ENCODE results near the gene HIP1.
"Not testable (repeated sequence)": the region's sequence is repeated elsewhere in the genome, so short reads cannot be mapped to it uniquely, and the experiment has no call there.

HIP1 gene

DNA sequence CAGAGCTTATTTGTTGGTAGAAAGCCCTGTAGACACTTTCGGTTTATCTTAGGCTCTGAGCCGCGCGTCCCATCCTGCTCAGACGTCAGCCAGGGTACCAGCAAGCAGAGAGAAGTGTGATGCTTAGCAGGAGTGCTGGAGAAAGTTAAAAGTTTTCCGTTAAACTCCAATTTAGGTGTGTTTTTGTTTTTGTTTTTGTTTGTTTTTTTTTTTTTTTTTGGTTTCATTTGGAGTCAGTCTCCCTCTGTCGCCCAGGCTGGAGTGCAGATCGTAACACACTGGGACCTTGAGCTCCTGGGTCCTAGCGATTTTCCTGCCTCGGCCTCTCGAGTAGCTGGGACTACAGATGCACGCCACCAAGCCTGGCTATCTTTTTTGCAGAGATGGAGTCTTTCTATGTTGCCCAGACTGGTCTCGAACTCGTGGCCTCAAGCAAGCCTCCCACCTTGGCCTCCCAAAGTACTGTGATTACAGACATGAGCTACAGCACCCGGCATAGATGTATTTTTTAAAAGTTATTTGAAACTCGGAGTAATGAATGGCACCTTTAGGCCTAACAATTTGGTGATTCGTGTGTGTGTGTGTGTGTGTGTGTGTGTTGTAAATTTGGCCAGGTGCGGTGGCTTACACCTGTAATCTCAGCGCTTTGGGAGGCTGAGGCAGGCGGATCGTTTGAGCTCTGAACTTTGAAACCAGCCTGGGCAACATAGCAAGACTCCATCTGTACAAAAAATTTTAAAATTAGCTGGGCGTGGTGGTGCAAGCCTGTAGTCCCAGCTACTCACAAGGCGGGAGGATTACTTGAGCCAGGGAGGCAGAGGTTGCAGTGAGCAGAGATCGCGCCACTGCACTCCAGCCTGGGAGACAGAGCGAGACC is 1.3 kb upstream of the HIP1 start:
- in situ Hi-C loops (cut with MboI; ENCODE audit: low sequenced_read_pairs) = no loop called here

DNA sequence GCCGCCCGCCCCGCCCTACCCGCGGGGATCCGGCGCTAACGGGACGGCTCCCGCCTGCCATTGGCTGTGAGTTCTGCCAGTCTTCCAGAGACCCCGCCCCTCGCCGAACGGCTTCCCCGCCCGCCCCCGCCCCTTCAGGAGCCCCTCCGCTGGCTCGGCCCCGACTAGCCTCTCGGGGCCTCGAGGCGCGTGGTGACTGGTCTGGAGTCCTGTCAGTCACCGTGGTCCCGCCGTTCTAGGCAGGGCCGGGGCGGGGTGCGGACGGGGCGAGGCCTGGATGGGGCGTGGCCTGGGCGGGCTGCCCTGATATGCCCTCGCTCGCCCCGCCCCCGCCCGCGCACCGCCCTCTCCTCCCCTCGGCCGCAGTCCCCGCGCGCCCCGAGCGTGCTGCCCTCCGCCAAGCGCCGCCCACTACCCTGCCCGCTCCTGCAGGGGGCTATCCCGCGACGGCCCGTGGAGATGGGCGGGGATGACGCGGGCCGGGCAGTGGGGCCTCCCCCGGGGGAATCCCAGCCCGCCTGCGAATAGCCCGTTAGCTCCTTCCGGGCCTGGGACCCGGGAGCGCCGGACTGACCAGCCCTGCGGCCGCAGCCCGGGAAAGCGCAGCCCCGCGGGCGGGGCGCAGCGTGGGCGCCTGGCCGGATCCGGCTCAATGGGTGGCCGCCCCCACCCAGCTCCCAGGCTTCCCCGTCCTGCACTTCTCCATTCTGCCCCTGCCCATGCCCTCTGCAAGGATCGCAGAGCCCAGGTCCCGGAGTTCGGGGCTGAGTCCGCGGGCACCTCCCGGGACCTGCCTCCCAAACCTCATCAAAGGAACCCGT is 444 bp upstream of the HIP1 start:
- in situ Hi-C loops (cut with MboI; ENCODE audit: low sequenced_read_pairs) = no loop called here

DNA sequence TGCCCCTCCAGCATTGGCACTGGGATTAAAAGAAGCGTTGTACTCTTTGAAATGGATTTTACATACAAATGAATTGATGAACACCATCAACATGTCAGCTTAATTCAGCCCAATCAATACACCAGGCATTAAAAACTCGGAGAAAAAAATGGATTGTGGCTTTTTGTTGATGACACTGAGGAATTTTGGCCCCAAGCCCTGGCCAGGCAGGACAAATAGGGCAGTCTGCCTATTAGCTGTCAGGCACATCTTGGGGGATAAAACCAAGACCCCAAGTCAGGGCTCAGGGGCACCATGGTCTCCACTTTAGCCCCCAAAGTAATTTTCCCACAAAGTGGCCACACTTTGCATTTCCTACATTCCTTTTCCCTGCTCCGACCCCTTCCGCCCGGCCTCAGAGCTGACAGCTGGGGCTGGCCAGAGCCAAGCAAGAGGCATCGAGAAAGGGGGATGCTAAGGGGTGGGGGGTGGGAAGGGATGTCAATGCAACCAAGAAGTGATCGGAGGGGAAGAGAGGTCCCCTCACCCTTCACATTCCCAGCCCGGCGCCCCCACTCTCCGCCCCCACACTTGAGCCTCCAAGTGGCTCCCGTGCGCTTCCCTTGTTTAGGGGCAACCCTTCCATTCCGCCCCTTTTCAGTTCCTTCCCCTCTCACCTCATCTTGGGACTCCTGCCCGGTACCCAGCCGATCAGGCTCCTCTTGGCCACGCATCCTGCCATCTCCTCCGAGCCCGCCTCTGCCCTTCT is 711 bp downstream of the HIP1 start:
- in situ Hi-C loops (cut with MboI; ENCODE audit: low sequenced_read_pairs) = no loop called here

DNA sequence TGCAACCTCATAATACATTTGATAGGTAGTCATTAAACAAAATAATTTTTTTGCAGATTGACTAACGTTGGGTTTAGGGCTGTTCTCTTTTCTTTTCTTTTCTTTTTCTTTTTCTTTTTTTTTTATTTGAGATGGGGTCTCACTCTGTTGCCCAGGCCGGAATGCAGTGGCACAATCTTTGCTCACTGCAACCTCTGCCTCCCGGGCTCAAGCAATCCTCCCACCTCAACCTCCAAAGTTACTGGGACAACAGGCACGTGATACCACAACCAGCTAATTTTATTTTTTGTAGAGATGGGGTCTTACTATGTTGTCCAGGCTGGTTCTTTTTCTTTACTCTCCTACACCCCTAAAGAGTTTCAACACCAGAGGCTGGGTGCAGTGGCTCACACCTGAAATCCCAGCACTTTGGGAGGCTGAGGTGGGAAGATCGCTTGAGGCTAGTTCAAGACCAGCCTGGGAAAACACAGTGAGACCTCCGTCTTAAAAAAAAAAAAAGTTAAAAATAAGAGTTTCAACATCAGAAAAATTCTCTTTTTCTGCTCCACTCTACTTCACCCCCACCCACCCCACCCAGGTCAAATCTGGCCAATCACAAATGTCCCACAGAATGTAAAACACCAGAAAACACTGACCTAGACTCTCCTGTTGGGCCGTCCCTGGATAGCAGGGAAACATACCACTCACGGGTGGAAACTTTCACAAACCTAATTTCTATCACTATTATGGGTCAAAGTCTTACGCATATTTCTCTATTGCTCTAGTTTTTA is 3.0 kb downstream of the HIP1 start:
- in situ Hi-C loops (cut with MboI; ENCODE audit: low sequenced_read_pairs) = no loop called here

DNA sequence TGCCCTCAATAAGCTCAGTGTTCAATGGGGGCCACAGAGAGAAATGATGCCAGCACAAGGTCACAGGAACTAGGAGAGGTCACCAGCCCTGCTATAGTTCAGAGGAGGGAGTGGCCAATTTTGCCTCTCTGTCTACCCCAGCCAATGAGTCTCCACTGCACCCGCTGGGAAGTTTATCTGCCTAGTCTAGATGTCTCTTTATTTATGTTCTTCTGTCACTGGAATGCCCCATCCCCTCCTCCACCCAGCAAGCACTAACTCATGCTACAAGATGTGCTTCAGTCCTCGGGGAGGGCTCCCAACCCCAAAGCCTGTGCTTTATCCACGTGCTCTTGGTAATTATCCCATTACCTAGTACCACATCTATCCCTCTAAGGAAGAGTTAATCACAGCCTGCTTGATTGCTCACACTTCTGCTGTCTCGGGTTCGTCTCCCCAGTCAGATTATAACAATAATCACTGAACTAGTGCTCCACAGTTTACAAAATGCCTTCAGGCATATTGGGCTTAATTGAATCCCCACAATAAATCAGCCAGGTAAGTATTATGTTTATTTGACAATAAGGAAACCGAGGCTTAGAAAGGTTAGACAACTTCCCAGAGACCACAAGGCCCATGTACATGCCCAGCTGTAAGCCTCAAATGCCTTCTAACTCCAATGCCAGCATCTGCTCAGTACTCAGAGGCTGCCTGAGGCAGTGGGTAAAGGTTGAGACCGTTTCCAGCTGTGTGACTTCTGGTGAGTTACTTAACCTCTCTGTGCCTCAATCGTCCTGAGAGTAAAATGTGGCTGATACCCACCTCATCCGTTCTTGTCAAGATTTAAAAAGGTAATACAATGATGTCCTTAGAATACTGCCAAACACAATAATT is 3.9 kb downstream of the HIP1 start:
- in situ Hi-C loops (cut with MboI; ENCODE audit: low sequenced_read_pairs) = no loop called here

DNA sequence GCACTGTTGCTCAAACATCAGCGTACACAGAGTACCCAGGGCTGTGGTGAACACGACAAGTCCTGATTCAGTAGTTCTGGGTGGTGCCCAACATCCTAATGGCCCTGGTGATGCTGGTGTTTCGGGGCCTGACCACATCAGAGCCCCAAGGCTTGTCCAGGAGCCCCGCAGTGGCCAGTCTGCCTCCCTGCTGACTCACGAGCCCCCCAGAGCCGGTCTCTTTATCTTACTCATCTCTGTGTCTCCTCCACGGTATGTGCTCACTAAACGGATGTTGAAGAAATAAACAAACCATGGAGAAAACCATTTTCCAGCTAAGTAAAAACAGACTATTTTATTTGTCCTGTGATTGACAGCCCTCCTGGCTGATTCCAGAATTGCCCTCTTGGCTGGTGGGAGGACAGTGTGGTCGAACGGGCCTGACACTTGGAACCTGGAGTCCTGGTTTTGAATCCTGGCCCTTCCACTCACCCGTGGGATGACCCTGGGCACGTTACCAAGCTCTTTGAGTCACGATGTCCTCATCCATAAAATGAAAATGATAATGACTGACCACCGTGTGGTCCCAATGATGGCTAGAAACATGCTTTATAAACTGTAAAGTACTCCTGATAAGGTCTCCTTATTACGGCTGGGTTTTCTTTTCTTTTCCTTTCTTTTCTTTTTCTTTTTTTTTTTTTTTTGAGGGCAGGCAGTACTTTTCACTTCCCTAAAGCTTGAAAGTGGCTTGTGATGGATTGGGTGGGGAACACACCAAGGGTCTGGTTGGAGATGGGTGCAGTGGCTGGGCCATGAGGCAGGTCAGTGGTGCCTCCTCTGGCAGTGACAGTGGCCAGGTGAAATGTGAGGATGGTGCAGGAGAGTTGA is 5.7 kb downstream of the HIP1 start:
- in situ Hi-C loops (cut with MboI; ENCODE audit: low sequenced_read_pairs) = no loop called here

DNA sequence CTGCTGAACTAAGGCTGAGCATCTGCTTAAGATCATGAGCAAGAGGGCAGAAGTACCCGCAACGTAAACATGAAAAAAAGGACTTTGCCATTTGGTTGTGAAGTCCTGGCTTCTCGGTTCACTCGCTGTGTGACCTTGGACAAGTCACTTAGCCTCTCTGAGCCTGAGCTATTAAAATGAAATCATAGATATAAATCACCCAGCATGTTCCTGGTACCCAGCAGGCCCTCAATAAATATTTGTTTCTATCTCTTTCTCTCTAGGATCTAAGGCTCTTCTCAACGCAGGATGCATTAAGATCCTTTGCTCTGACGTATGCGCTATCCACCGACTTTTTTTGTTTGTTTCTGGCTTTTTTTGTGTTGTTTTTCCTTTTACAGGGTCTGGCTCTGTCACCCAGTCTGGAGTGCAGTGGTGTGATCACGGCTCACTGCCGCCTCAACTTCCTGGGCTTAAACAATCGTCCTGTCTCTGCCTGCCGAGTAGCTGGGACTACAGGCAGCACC is 6.7 kb downstream of the HIP1 start:
- in situ Hi-C loops (cut with MboI; ENCODE audit: low sequenced_read_pairs) = no loop called here

DNA sequence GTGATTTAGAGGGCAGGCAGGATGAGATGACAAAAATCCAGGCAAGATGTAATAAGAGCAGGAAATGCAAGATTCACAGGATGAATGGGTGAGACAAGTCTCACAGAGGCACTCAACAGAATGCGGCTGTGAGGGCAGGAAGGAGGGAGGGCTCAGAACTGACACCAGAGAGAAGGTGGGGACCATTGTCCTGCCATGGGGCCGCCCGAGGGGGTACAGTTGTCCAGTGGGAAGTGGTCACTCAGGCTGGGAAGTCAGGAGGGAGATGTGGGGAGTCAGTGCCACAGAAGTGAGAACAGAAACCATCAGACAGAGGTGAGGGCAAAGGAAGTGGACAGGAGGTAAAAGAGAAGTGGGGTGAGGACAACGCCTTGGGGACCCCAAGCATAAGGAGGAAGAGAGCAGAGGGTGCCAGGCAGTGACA is 8.9 kb downstream of the HIP1 start:
- in situ Hi-C loops (cut with MboI; ENCODE audit: low sequenced_read_pairs) = no loop called here

DNA sequence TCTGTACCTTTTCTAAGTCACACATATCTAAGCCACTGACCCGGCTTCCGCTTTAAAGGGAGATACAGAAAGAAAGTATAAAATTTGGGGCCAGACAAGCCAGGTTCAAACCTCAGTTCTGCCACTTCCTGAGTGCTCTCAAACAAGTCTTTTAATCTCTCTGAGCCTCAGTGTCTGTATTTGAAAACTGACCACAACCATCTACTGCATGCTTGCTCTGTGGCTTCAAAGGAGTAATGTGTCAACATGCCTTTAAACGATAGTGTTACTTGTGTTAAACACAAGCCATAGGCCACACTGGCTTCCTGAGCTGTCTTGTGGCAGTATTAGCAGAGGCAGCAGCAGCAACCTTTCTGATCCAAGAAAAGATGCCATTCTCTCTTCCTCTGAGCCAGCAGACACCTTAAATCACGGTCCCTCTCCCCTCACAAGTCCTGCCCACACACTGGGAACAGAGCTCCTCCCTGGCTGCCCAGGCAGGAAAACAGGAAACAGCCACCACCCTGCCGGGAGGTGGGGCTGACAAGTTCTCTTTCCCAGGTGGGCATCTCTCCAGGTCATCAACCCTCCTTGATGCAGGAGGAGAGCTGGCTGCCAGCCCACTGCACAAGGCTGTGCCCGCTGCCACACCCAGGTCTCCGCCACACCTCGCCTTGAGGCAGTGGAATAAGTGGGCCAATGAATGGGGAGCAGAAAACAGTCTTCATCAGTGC is 10.7 kb downstream of the HIP1 start:
- in situ Hi-C loops (cut with MboI; ENCODE audit: low sequenced_read_pairs) = no loop called here

DNA sequence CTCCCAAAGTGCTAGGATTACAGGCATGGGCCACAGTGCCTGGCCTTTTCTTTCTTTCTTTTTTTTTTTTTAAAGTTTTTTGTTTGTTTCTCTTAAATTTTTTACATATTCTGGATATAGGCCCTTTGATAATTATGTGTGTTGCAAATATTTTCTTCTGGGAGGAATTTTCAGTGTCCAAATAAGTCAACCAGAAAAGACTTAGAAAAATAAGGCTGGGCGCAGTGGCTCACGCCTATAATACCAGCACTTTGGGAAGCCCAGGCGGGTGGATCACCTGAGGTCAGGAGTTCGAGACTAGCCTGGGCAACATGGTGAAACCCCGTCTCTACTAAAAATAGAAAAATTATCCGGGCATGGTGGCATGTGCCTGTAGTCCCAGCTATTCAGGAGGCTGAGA is 11.4 kb downstream of the HIP1 start:
- in situ Hi-C loops (cut with MboI; ENCODE audit: low sequenced_read_pairs) = not testable (repeated sequence)

DNA sequence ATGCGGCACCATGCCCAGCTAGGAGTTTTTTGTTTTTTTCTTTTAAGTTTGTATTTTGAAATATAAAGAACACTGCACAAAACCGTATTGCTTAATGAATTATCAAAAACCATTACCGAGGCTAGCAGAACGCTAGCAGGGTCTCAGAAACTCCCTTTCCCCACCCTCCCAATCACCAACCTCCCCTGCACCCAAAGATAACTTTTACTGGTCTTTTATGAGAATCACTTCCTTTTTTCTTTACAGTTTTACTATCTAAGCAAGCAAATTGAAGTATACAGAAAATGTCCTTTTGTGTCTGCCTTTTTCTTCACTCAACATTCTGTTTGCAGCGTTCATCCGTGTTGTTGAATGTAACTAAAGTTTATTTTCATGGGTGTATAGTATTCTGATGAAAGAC is 13.4 kb downstream of the HIP1 start:
- in situ Hi-C loops (cut with MboI; ENCODE audit: low sequenced_read_pairs) = no loop called here

DNA sequence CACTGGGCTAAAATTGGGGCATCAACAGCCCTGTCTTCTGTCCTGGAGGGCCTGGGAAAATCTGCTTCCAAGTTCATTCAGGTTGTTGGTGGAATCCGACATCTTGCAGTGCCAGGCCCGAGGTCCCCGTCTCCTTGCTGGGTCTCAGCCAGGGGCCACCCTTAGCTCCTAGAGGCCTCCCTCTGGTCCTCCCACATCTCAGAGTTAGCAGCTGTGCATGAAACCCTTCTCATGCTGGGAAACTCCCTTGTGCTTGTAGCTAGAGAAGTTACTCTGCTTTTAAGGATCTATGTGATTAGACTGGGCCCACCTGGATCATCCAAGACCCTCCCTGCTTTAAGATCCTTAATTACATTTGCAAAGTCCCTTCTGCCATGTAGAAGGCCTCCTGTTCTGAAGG is 15.3 kb downstream of the HIP1 start:
- in situ Hi-C loops (cut with MboI; ENCODE audit: low sequenced_read_pairs) = no loop called here

DNA sequence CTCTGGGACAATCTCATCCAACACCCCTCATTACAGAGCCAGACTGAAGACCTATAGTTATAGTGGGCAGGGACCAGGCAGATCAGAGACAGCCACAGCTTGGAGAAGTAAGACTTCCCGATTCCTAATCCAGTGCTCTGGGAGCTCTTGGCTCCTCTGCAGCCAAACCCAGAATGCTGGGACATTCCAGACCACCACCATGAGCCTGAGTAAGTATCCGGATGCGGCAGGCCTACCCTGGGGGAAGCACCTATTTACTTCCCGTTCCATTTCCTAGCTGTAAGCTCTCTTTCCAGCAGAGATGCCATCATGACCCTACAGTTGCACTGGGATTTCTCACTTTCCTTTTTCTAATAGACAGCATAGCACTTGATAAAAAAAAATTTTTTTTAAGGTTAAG is 16.4 kb downstream of the HIP1 start:
- in situ Hi-C loops (cut with MboI; ENCODE audit: low sequenced_read_pairs) = no loop called here

DNA sequence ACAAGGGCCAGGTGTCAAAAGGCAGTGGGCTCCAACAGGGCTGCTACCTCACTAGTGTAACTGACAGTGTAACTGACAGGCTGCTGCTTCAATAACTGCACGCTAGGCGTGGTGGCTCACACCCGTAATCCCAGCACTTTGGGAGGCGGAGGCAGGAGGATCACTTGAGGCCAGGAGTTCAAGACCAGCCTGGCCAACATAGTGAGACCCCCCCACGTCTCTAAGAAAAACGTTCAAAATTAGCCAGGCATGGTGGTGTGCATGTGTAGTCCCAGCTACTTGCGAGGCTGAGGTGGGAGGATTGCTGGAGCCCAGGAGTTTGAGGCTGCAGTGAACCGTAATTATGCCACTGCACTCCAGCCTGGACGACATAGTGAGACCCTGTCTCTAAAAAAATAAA is 16.8 kb downstream of the HIP1 start:
- in situ Hi-C loops (cut with MboI; ENCODE audit: low sequenced_read_pairs) = not testable (repeated sequence)

DNA sequence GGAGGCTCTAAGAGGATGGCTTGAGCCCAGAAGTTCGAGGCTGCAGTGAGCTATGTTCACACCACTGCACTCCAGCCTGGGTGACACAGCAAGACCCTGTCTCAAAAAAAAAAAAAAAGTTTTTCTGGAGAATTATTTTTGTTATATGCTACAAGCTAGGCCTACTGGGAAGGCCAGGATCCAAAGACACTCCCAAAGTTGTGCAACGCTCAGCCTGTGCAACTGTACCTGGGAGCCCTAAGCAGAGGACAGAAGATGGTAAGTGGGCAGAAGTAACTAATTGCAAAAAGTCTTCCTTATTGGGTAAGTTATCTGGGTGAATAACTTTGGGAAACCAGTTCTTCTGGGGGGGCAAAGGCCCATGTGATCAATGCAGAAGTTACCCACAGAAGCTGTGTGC is 17.3 kb downstream of the HIP1 start:
- in situ Hi-C loops (cut with MboI; ENCODE audit: low sequenced_read_pairs) = no loop called here

DNA sequence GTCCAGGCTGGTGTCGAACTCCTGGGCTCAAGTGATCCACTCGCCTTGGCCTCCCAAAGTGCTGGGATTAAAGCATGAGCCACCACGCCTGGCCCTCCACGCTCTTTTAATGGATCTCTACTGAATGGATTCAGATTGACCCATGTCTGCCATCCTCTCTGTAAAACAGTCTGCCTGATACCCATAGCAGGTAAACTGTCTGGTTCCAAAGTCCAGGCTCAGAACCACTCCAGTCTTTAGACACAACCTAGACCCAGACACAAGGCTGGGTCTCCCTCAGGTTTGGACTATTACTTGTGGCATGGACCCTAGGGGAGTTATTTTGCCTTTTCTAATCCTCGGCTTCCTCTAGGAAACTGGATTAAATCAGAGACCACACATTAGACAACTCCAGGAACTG is 19.1 kb downstream of the HIP1 start:
- in situ Hi-C loops (cut with MboI; ENCODE audit: low sequenced_read_pairs) = no loop called here

DNA sequence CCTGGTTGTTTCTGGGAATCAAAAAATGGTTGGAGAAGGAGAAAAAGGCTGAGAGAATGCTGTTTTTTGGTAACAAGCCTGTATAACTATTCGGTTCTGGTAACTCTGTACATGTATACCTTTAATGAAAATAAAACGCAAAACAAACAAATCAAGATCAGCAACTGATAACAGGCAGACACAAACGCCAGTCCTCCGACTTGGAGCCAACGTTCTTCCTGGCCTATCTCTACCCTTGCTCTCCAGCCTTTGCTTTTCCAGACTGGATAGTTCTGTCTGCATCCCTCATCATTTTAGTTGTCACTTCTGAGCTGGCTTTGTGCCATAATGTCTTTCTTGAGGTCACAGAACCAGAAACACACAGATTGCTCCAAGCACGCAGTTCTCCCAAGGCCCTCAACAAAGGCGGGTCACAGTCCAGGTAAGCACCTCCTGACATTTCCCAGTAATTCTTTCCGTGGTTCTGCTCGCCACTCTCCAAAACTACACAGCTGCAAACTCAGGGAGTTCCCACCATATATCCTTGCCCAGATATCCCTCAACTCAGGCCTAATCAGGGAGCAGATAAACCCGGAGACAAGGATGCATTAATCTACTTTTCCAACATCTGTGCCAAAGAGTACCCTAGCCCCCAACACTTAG is 20.2 kb downstream of the HIP1 start:
- in situ Hi-C loops (cut with MboI; ENCODE audit: low sequenced_read_pairs) = no loop called here
